NCI-H774 (cell line): ENCODE data around the gene EXOSC2.

Experiments used
- DNase-seq: peaks from one replicate; lab custom pipeline; 2025; lab: John Stamatoyannopoulos, UW

Gene EXOSC2

GRCh38 chr9:130696996-130697395 lies 3.4 kb downstream of the EXOSC2 start:
- DNase-seq: no peak

GRCh38 chr9:130698514-130698913 lies 4.9 kb downstream of the EXOSC2 start:
- DNase-seq: no peak

GRCh38 chr9:130699047-130699446 lies 5.5 kb downstream of the EXOSC2 start:
- no peak for DNase-seq

- DNase-seq: peak; percentile 75
These were observed 7.8 kb downstream of the EXOSC2 start for GRCh38 chr9:130701059-130702022.

- DNase-seq: no peak
These were observed 9.9 kb downstream of the EXOSC2 start for GRCh38 chr9:130703501-130703900.

GRCh38 chr9:130707225-130707976 lies 13.8 kb downstream of the EXOSC2 start:
- DNase-seq: peak; percentile 62

GRCh38 chr9:130710822-130711352 lies 17.3 kb downstream of the EXOSC2 start:
- no peak for DNase-seq

GRCh38 chr9:130711469-130711868 lies 17.9 kb downstream of the EXOSC2 start:
- DNase-seq: no peak

- peak; percentile 99 for DNase-seq
These were observed 19.1 kb downstream of the EXOSC2 start for GRCh38 chr9:130712564-130713285.

- DNase-seq: no peak
These were observed 19.8 kb downstream of the EXOSC2 start for GRCh38 chr9:130713286-130713960.

GRCh38 chr9:130714586-130715110 lies 21.1 kb downstream of the EXOSC2 start:
- DNase-seq: no peak

GRCh38 chr9:130715270-130715669 lies 21.7 kb downstream of the EXOSC2 start:
- DNase-seq: no peak

- DNase-seq: no peak
These were observed 25.0 kb downstream of the EXOSC2 start for GRCh38 chr9:130718562-130718961.

GRCh38 chr9:130720762-130721161 lies 27.2 kb downstream of the EXOSC2 start:
- DNase-seq: no peak

- DNase-seq: no peak
These were observed 35.1 kb downstream of the EXOSC2 start for GRCh38 chr9:130728721-130729120.

- DNase-seq: no peak
These were observed 35.6 kb downstream of the EXOSC2 start for GRCh38 chr9:130729145-130729544.

GRCh38 chr9:130731355-130731754 lies 37.8 kb downstream of the EXOSC2 start:
- peak; percentile 90 for DNase-seq

GRCh38 chr9:130732136-130732535 lies 38.6 kb downstream of the EXOSC2 start:
- peak; percentile 89 for DNase-seq

GRCh38 chr9:130732793-130733221 lies 39.2 kb downstream of the EXOSC2 start:
- no peak for DNase-seq

- no peak for DNase-seq
These were observed 42.0 kb downstream of the EXOSC2 start for GRCh38 chr9:130735566-130735965.

GRCh38 chr9:130736834-130737233 lies 43.3 kb downstream of the EXOSC2 start:
- DNase-seq: no peak
